Measurements from ENCODE around the gene CHD5.
"Not testable (repeated sequence)": the region's sequence is repeated elsewhere in the genome, so short reads cannot be mapped to it uniquely, and the experiment has no call there.

CHD5 gene

DNA sequence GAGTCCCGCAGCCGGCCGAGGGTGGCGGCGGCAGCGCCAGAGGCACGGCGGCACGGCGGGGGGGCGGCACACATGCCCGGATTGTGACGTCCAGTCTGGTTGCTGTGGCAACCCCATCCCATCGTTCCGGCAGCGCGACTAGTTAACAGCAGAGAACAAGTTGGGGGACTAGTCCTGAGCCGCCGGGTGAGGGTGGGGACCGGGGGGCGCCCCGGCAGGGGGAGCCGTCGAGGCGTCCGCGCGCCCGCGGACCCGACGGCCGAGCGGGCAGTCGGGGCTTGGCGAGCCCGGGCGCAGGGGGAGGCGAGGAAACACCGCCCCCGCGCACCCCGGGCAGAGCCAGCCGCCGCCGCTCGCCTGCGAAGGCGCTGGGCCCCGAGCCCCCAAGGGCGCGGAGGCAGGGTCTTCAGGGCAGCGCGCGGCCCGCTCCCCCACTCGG is at the start of gene CHD5:
Gene CHD5 (minus strand): TSS at position 54 of the 439 bp plus-strand sequence. CDS start 298 bp downstream, outside the sequence.
- peak; percentile 21 for DNase-seq

GRCh38 chr1:6225651-6226050 is 45.5 kb upstream of the CHD5 start:
- no peak for DNase-seq

DNA sequence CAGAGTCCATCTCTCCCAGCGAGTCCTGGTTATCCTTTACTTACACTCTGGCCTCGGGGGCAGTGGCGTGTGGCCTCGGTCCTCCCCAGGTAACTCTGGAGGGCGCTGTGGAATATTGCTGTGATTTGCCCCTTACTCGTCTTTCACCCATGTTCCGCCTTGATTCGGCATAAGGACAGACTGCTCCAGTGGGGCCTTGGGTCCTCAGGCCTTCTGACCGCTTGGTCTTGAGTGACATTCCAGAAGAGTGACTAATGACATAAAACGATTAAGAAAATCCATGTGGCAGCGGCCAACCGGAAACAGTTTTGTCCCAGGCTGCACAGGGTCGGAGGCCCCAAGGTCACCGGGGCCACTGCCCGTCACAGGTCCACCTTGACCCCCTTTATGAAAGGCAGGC is 44.6 kb upstream of the CHD5 start:
- no peak for DNase-seq

GRCh38 chr1:6223617-6224016 is 43.5 kb upstream of the CHD5 start:
- DNase-seq: no peak

DNA sequence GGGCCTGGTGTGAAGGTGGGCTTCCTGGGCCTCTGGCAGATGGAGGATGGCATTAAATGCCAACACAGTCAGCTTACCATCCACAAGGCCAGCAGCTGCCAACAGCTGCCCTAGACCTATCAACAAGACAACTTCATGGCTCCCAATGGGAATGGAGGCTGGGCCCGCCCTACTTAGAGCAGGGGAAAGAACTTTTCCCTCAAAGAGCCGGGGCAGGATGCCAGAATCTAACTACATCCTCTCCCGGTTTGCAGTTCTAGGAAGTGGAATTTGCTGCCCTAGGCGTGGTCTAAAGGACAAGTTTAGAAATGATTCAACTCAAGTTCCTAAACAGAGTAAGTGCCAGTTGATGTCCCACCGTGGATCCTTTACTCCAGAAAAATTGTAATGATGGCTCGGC is 42.5 kb upstream of the CHD5 start:
- peak; percentile 47 for DNase-seq

- no peak for DNase-seq
Measured at GRCh38 chr1:6221210-6221784, 41.2 kb upstream of the CHD5 start.

GRCh38 chr1:6220236-6220635 is 40.1 kb upstream of the CHD5 start:
- no peak for DNase-seq

DNA sequence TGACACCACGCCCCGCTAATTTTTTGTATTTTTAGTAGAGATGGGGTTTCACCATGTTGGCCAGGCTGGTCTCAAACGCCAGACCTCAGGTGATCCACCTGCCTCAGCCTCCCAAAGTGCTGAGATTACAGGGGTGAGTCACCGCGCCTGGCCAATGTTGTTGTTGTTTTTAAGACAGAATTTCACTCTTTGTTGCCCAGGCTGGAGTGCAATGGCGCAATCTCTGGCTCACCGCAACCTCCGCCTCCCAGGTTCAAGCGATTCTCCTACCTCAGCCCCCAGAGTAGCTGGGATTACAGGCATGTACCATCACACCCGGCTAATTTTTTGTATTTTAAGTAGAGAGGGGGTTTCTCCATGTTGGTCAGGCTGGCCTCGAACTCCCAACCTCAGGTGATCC is 39.5 kb upstream of the CHD5 start:
- DNase-seq: not testable (repeated sequence)

- DNase-seq: no peak
Measured at GRCh38 chr1:6218375-6219164, 38.4 kb upstream of the CHD5 start.

DNA sequence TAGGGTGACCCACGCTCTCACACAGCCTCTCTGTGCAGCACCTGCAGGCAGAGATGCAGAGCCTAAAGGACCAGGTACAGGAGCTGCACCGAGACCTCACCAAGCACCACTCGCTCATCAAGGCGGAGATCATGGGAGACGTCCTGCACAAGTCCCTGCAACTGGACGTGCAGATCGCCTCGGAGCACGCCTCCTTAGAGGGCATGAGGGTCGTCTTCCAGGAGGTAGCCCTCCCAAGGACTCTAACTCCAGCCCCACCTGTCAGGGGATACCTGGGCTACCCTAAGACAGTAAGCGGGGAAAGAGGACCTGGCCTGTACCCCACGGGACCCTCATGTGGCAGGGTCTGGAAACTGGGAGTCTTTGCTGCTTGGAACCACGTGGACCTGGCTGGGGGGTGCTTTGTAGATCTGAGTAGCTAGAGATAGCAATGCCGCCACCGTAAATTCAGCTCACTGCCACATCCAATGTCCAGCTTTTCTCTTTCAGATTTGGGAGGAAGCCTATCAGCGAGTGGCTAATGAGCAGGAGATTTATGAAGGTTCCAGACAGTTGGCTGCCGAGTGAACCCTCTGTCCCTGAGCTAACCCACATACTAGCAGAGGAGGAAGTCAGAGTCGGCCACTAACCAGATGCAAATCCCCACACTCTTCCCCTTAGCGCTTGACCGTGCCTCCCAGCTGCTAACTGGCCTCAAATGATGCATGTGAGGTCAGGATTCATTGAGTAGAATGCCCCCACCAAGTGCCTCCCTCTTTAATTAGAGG is 32.3 kb upstream of the CHD5 start:
- DNase-seq: no peak

- DNase-seq: no peak
Measured at GRCh38 chr1:6211731-6212130, 31.6 kb upstream of the CHD5 start.

GRCh38 chr1:6210591-6211355 is 30.7 kb upstream of the CHD5 start:
- no peak for DNase-seq

DNA sequence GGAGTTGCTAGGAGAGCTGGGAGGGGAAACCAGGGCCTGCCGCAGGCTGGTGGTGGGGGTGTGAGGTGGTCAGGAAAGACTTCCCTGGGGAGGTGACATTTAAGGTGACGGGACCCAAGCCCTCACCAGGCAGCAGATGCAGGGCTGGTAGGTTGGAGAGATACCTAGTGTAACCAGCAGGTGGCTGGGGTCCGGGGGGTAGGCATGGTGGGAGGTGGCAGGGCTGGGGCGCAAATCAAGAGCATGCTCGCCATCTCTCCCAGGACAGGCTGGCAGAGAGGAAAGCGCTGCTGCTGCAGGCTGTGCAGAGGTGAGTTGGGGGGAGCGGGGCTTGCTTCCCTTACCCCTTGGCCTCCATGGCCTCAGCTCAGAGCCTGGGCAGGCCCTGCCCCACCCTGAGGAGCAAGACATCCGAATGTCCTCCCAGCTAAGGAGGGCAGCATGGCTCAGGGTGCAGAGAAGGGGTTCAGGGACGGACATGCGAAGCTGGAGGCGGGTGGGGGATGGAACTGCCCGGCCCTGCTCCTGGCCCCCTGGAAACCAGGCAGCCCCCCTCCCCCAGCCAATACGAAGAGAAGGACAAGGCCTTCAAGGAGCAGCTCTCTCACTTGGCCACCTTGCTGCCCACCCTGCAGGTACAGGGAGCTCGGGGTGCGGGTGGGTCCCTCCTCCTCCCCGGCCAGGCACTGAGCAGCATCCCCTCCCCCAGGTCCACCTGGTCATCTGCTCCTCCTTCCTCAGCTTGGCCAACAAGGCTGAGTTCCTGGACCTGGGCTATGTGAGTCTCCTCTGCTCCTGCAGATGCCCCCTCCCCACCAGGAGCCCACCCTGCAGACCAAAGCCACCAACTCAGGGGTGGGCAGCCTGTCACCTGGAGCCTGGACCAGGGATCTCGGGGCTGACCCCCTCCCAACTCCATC is 29.8 kb upstream of the CHD5 start:
- no peak for DNase-seq

- peak; percentile 47 for DNase-seq
Measured at GRCh38 chr1:6208723-6209660, 28.9 kb upstream of the CHD5 start.

DNA sequence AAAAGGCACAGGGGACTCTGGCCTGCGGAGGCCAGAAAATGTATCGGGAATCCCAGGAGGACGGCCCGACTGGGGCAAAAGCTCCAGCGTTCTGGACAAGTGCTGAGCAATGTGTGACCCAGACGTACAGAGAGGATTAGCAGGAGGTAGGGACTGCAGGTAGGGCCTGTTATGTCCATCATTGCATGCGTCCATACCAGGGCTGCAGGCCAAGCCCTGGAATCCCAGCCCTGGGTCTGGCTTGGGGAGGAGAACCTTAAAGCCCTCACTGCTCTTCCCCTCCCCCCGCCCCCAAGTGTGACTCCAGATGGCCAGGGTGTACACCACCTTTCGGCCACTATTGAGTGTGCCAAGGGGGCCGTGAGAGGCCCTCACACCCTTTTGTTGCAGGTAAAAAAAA is 27.8 kb upstream of the CHD5 start:
- DNase-seq: no peak

- no peak for DNase-seq
Measured at GRCh38 chr1:6207075-6207885, 27.2 kb upstream of the CHD5 start.

DNA sequence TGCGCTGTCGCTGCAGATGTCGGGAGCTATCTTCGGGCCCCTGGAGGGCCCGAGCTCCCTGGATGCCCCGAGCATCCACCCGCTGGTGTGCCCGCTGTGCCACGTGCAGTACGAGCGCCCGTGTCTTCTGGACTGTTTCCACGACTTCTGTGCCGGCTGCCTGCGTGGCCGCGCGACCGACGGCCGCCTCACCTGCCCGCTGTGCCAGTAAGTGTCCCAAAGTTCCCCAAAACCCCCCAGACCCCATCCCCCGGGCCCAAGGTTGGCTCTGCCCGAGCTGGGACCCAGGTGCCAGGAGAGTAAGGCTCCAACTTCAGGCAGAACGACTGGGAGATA is 26.4 kb upstream of the CHD5 start:
- no peak for DNase-seq

GRCh38 chr1:6205849-6206519 is 25.9 kb upstream of the CHD5 start, which contains the start of gene RNF207:
Gene RNF207 (plus strand): TSS chr1:6206119. CDS start chr1:6206536, 417 bp downstream.
- peak; percentile 83 for DNase-seq

DNA sequence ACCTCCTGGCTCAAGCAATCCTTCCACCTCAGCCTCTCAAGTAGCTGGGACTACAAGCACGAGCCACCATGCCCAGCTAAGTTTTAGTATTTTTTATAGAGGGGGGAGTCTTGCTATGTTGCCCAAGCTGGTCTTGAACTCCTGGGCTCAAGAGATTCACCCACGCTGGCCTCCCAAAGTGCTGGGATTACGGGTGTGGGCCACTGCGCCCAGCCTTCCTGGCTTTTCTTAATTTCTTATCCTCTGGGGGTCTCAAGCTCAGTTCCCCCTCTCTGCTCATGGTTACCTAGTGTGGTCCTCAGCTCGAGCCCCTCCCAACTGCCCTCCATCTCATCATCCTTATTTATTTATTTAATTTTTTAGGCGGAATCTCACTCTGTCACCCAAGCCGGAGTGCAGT is 22.1 kb upstream of the CHD5 start:
- no peak for DNase-seq
